HG02943 (cell line): ENCODE data around the gene SVOPL.

ENCODE experiments used
- ATAC-seq: cut with Tn5 transposase; IDR thresholded peaks from one replicate; pipeline ENCODE4 v1.9.1; 2021; ENCODE audit warnings: mild to moderate bottlenecking, low read depth, moderate library complexity; ENCODE audit not compliant: unreplicated experiment

The SVOPL gene

DNA sequence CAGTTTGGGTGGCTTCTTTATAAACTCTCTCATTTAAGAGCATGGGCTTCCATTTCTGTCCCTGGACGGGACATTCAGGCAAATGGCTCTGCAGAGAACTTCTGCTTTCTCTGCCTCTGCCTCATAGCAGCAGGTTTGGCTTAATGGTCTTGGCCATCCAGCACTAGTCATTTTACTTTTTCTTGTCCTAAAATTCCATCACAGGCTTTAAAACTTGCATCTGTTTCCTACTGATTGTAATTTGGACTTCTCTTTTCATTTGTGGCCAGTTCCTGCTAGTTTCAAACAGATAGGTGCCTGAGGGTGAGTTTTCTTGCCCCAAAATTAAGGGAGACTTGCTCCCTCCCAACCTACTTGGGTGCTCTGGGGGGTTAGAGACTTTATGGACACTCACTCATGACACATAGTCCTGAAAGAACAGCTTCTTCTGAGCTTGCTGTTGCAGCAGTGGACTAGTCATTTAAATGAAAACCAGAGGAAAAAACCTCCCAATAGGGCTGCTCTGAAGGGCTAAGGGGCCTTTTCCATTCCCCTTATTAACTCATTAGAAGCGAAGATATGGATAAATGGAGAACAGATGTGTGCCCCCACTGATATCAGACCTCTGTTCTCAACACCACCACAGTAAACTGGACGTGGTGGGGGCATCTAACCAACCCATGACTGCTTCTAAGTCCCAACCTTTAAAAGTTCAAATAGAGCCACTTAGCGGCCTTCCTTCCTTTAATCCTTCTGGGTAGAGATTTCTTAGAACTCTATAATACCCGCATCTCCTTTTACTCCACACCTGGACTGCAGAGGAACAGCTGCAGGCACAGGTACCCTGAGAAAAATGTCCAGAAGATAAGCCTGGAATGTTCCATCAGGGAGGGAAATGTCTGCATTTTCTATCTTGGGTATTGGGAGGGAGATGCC lies 38.8 kb downstream of the SVOPL start:
- no peak for ATAC-seq

DNA sequence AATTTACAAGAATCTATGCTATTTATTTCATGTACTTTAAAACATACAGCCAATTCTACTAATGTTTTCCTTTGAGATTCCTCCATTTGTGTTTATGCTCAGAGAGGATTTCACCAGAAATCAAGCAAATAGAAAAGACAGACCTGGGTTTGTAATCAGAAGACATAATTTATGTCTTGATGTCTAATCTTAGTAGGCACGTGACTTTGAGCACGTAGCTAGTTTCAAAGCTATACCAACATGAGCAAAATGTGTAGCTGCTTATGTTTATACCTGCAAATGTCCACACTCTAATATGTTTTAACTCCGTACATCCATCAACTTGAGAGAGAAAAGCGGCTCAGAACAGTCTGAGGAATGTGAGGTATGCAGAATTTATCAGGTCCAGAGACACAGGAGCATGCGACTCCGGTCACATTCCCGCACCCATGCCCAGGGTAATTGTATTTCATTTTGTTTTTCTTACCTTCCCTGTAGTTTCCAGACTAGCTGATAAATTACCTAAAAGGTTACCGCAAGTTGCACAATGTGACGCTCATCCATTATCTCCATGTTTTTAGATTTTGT lies 40.0 kb downstream of the SVOPL start:
- ATAC-seq, result no peak

DNA sequence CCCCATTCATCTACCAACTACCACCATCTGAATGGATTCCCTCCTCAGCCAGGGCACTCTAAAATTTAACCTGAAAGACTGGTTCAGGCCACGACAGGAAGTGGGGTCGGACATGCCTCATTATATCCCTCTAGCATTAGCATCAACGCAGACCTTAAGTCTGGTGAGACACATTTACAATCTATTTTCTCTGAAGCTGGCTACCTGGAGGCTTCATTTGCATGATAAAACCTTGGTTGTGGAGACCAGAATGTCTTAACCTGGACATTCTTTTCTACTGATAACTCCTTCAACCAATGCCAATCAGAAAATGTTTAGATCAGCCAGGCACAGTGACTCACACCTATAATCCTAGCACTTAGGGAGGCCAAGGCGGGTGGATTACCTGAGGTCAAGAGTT lies 42.3 kb downstream of the SVOPL start:
- no peak for ATAC-seq

DNA sequence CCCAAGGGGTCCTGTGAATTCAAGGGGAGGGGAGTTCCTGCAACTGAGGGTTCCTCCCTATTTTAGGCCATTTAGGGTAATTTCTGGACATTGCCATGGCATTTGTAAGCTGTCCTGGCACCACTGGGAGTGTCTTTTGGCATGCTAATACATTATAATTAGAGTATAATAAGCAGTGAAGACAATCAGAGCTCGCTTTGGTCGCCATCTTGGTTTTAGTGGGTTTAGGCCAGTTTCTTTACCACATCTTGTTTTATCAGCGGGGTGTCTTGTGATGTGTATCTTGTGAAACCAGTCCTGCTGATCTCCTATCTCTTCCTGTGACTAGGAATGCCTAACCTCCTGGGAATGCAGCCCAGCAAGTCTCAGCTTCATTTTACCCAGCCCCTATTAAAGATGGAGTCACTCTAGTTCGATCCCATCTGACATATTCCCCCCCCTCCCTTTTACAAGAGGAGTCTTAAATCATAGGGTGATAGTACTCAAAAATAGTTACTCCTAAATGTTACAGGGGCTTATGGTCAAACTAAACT lies 43.2 kb downstream of the SVOPL start:
- no peak for ATAC-seq

DNA sequence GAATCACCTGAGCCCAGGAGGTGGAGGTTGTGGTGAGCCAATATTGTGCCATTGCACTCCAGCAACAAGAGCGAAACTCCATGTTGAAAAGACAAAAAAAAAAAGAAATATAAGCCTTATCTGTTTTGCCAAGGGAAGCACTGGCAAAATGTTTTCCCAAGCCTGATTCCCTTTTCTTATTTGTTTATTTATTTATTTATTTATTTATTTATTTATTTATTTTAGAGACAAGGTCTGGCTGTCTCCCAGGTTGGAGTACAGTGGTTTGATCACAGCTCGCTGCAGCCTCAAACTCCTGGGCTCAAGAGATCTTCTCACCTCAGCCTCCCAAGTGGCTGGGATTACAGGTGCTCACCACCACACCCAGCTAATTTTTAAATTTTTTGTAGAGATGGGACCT lies 44.2 kb downstream of the SVOPL start:
- no peak for ATAC-seq

DNA sequence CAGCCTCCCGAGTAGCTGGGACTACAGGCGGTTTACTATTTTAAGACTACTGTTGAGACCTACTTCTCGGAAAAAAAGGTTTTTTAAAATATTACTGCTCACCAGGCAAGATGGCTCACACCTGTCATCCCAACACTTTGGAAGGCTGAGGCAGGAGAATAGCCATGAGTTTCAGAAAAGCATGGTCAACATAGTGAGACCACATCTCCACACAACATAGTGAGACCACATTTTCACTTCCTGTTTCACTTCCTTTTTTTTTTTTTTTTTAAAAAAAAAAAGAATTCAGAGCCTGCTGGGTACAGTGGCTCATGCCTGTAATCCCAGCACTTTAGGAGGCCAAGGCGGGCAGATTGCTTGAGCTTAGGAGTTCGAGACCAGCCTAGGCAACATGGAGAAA lies 46.5 kb downstream of the SVOPL start:
- ATAC-seq, result no peak

DNA sequence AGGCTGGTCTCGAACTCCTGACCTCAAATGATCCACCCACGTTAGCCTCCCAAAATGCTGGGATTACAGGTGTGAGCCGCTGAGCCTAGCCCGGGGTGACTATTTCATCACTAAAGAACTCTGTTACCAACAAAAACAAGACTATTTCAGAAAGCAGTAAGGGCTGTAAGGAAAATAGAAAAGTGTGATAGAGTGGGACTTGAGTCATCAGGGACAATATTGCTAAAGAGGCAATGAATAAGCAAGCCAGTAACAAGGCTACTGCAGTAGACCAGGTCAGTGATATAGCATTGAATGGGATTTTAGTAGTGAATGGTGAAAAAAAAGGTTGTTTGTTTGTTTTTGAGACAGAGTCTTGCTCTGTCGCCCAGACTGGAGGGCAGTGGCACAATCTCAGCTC lies 51.7 kb downstream of the SVOPL start:
- ATAC-seq, result no peak

DNA sequence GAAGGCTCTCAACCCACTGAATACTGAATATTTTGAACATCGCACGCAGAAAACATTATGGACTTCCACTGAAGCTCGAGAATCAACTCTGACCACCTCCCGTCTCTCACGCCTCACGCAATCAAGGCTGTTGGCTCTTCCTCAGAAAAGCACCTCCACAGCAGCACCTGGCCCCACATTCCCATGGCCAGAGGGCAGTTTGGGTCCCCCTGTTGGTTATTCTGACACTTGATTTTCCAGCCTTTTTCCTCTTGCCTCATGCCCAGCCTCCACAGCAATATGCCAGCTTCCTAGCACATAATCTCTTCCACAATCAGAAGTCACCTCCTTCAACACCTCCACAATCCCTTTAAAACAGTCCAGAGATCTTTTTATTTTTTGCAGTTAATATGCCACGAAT lies 55.9 kb downstream of the SVOPL start:
- ATAC-seq, result no peak

DNA sequence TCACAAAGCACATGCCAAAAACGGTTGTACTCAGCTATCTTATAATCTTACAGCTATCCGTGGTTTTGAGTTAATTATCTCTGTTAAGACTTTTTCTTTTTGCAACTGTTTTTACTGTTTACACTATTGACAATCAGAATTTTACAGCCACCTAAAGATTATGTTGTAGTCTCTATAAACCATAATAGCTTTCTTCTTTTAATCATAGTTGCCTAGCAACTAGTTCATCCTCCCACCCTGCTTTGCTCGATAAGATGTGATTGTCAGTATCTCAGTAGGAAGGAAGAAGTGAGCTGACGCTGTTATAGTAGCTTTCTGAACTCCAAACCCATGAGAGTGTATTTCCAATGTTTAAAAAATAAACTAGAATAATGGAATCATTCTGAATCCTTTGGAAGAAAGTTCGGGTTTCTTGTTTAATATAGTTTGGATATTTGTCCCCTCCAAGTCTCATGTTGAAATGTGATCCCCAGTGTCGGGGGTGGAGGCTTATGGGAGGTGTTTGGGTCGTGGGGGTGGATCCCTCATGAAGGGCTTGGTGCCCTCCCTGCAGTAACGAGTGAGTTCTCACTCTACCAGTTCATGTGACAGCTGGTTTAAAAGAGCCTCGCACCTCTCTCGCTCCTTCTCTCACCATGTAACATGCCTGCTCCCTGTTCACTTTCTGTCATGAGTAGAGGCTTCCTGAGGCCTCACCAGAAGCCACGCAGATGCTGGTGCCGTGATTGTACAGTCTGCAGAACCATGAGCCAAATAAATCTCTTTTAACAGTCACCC lies 68.1 kb downstream of the SVOPL start:
- ATAC-seq, result no peak

DNA sequence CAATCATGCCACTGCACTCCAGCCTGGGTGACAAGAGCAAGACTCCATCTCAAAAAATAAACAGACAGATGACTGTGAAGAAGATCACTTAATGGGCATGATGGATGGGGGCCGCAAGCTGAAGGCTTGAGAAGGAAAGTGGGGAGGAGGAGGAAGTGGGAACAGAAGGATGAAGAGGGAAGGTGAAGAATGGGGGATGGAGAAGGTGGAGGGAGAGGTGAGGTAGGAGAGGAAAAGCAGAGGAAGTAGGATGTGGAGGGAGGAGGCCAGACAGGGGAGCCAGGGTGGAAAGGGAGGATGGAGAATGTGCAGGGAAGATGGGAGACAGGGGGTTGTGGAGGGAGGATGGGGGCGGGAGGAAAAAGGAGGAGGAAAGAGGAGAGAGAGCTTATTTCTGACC lies 68.8 kb downstream of the SVOPL start:
- ATAC-seq, result no peak

DNA sequence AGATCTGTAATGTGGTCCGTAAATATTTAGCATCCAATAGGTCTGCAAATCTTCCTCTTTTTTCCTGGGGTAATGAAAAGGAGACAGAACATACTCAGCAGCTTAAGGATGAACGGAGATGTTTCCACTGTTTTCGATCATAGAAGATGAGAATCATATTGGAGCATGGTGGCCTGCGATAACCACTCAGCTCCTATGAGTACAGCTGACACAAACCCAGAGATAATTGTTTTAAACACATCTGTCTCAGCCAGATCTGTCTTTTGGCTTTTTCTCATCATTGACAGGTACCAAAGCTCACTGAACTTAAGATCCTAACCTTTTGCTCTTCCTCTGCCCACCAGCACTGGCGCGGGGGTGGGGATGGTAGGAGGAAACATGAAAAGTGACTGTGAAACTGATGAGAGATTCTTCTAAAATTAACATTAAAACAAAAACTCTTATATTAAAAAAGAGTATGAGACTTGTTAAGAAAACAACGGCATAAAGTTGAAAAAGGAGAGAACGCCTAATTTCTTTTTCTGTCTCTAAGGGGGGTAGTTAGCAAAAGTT lies 71.0 kb downstream of the SVOPL start:
- ATAC-seq, result no peak

DNA sequence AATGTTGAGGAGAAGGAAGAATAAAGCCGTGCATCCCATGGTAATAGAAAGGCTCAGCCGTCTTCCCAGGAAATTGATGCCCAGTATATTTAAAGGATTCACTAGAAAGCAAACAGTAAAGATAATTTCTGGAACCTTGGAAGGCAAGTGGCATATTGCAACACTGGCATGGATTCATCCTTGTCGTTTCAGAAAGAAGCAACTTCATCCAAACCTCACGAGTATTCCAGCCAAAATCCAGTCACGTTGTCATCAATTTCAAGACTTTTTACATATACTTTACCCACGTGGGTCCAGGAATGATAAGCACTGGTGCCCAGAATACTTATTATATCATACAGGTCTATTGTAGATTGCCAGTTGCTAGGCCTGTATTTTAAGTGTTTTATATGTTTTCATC lies 73.8 kb downstream of the SVOPL start:
- ATAC-seq, result no peak

DNA sequence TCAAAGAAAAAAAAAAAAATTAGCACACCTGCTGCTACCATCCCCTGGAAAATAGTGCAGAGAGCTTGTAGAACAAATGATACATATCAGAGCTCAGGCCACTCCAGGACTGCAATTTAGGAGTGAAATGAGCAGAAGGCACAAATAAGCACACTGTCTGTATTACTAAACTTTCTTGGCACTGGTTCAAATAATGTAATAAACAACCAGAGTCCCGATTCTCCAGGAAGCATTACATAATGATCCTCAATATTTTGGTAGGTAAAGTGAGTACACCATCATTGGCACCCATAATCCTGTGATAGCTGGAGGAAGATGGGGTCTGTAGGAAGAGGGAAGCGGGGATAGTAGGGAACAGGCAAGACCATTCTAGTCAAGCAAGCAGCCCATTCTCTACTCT lies 74.3 kb downstream of the SVOPL start:
- no peak for ATAC-seq

DNA sequence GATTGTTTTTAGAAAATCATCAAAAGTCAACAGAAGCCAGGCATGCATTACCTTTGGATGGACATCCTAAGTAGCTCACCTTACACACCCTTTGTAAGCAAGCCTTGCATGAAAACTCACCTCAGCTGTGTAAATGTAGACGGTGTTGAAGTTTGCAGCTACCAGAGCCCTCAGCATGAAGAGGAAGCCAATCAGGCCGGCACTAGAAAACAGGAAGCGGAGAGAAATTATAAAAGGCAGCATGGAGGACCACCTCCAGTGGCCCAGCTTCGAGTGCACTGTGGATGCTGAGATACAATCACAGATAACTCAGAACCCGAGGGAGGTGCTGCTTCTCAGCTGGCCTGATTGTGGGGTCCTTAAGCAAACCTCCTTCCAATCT lies 75.3 kb downstream of the SVOPL start:
- ATAC-seq, result no peak

DNA sequence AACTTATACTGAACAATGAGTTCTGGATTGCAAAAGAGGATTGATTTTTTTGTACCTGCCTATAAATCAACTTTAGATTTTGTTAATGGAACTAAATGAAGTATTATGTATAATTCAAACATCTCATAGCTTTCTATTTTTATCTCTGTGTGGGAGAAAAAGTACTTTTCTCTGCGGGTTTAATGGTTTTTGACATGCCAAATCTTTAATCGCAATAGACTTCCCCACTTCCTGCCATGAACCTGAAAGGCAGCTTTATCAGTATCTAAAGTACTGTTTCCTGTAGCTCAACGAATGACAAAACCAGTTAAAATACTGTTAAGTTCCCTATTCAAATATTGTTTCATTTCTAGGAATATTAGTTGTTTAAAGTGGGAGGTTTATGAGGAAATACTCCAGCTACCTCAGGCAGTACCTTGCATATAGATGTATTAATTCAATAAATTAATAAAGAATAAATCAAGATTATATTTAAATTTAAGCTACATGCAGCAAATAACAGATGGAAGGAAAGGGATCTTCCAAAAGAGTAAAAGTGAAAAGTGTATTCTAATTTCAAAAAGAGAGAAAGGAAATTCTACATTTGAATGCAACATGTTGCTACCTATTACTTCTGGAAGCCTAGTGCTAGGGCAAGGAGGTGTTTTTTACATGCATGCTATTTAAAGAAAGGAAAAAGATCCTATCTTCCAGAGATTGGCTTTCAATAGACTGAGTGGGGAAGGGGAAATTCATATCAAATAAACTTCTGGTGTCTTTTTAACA lies 75.9 kb downstream of the SVOPL start:
- ATAC-seq, result no peak

DNA sequence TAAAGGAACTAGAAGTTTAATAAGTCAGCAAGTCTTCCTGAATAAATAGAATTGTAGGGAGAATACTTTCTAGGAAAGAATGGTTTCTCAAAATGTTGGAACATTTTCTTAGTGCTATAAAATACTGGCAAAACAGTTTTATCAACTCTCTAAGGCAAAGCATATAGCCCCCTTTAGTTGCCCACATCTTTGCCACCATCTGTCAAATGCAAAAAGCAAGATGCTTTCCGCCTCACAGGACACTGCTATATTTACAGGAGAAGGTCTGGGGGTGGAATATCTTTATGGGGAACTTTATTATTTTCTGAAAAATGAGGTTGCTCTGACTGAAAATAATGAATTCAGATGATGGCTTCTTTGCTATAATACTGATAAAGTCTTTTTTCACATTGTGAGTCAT lies 78.3 kb downstream of the SVOPL start:
- no peak for ATAC-seq

DNA sequence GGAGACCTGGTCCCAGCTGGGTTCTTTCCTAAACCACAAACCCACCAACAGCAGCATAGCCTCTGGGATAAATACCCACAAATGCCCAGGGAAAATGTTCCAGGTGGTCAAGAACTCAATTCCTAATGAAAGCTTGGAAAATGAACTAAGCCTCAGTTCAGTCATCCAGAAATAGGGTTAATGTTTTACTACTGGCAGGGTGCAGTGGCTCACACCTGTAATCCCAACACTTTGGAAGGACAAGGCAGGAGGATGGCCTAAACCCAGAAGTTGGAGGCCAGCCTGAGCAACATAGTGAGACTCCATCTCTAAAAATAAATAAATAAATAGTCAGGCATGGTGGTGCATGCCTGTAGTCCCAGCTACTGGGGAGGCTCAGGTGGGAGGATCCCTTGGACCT lies 82.2 kb downstream of the SVOPL start:
- no peak for ATAC-seq

DNA sequence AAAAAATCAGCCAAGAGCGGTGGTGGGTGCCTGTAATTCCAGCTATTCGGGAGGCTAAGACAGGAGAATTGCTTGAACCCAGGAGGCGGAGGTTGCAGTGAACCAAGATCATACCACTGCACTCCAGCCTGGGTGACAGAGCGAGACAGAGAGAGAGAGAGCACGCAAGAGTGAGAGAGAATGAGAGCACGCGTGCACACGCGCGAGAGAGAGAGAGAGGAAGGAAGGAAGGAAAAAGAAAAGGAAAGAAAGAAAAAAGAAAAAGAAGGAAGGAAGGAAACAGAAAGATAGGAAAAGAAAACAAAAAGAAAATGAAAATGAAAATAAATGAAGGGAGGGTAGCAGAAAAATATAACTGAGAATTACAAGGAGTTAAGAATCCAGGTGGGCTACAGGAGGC lies 82.7 kb downstream of the SVOPL start:
- no peak for ATAC-seq

DNA sequence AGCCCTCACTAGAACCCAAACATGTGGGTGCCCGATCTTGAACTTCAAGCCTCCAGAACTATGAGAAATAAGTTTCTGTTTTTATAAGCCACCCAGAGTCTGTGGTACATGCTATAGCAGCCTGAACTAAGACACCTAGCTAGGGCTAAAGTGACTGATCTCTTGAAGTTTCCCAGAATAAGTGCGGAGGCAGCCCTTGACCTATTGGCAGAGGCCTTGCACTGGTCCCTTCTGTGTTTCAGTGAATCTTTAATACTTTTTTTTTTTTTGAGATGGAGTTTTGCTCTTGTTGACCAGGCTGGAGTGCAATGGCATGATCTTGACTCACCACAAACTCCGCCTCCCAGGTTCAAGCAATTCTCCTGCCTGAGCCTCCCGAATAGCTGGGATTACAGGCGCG lies 85.1 kb downstream of the SVOPL start:
- no peak for ATAC-seq

DNA sequence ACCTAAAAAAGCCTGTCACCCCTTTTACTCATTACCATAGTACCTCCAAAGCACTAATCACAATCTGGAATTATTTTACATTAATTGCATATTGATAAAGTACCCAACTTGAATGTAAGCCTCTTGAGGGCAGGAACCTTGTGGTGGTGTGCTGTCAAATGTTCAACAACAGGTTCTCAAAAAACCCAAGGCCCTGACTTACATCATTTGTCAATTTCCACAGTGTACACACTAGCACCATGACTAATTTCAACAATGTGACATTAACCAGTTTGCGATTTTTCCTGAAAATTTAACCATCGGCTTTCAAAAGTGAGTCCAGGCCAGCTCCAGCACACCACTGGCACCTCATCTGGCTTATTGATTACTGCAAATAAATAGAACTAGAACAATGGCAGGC lies 87.5 kb downstream of the SVOPL start:
- ATAC-seq, result no peak
